Heart left ventricle (tissue), 16 donors: ENCODE measurements around the gene LILRA6. TPM values are rescaled to one million over a fixed set of nuclear protein-coding genes. Genes with fewer than 3 reads are reported as not detected.
"Not testable (repeated sequence)": the region's sequence is repeated elsewhere in the genome, so short reads cannot be mapped to it uniquely, and the experiment has no call there.

Experiments used
- ATAC-seq, 4 donors: fragments of 200-7000 bp; cut with Tn5 transposase; one replicate each; pipeline ENCODE4 v1.9.1; 2020 to 2022; ENCODE audit warnings: moderate library complexity in 4 of 4, mild to moderate bottlenecking in 3 of 4, moderate number of reproducible peaks in 1 of 4
- DNase-seq, 5 donors: peaks; one replicate each; pipeline ENCODE4 v3.0.0-alpha.2; 2020
- H3K27ac ChIP-seq, 12 donors: fragments of 200-600 bp; sonication (generic) in 4 of 12; one replicate each; pipeline versions ENCODE4 v1.5.0 to v1.8.0; 2016 to 2022; ENCODE audit warnings: mild to moderate bottlenecking in 2 of 12
- H3K27me3 ChIP-seq, 9 donors: fragments of 200-600 bp; sonication (generic) in 2 of 9; one replicate each; pipeline versions ENCODE4 v1.5.1 to v1.8.0; 2016 to 2022; ENCODE audit warnings: mild to moderate bottlenecking in 3 of 9
- H3K36me3 ChIP-seq, 9 donors: fragments of 200-600 bp; sonication (generic) in 2 of 9; one replicate each; pipeline versions ENCODE4 v1.5.0 to v1.8.0; 2018 to 2022; ENCODE audit warnings: mild to moderate bottlenecking in 2 of 9
- H3K4me1 ChIP-seq, 12 donors: fragments of 200-600 bp; sonication (generic) in 4 of 12; one replicate each; pipeline versions ENCODE4 v1.5.0 to v1.8.0; 2016 to 2022; ENCODE audit warnings: mild to moderate bottlenecking in 3 of 12
- H3K4me3 ChIP-seq, 12 donors: fragments of 200-600 bp; sonication (generic) in 4 of 12; one replicate each; pipeline versions ENCODE4 v1.5.0 to v1.8.0; 2017 to 2022; ENCODE audit warnings: mild to moderate bottlenecking in 9 of 12, moderate library complexity in 4 of 12
- H3K9me3 ChIP-seq, 12 donors: fragments of 200-600 bp; sonication (generic) in 4 of 12; one replicate each; pipeline versions ENCODE4 v1.5.0 to v1.8.0; 2016 to 2022; ENCODE audit warnings: mild to moderate bottlenecking in 1 of 12
- CTCF ChIP-seq, 12 donors: fragments of 200-600 bp; sonication (generic) in 4 of 12; IDR thresholded peaks; one replicate each; pipeline versions ENCODE4 v1.5.0 to v1.8.0; 2018 to 2022; ENCODE audit warnings: antibody characterized with exemption in 12 of 12, mild to moderate bottlenecking in 5 of 12
- POLR2A ChIP-seq, 2 donors: fragments of 450-650 bp; IDR thresholded peaks; one replicate each; pipeline ENCODE4 v1.6.1; 2017; ENCODE audit warnings: antibody characterized with exemption in 2 of 2, mild to moderate bottlenecking in 2 of 2, moderate library complexity in 2 of 2
- WGBS, 4 donors: extraction: QIAGEN DNeasy Blood & Tissue Kit in 2 of 4; methylation state at CpG; one replicate each; pipeline versions ENCODE4 v1.1.5 to v1.1.7; 2013 to 2018; 5-methylcytosine and 5-hydroxymethylcytosine counted together
- intact Hi-C, 10 donors: fragments of 100-400 bp; cut with DNase I; formaldehyde crosslinking; loops; one replicate each; pipeline versions ENCODE4 v1.11.1 to v1.14.2; 2022
- polyA plus RNA-seq, 2 donors: library from polyadenylated mRNA; stranded (reverse); fragments of 200-250 nt; gene quantifications; one replicate each; pipeline ENCODE4 v1.2.3, GENCODE V29; 2013
- total RNA-seq, 9 donors: library from RNA; depleted of rRNA in 2 of 9; stranded (reverse); fragments of >200 nt in 2 of 9; fragmentation: NEBNext Ultra II Directional in 3 of 9; extraction: Animal tissue kit (Norgen Biotek cat#: 25700) in 3 of 9; gene quantifications; one replicate each; pipeline versions ENCODE4 v1.1.0 to v1.2.4, GENCODE V29; 2016 to 2023
- donor health status: ischemic (EF 13 %, LVEDD 7.1; RV severe dilation, severe dysfunction).
- donor health status: healthy with polysubstance abuse.
- donor health status: DM: no; HTN: yes; CAD: no.
- donor health status: DM: no; HTN: no; CAD: no.
- donor health status: ischemic (EF 25% LVEDD 6.9; RV normal size, moderate dysfunction).
- donor health status: ischemic (EF 25% LVEDD 5.7; RV mildly dilated, moderate dysfunction).
- donor health status: healthy.
- donor health status: DM: yes; HTN: yes; CAD: no.
- donor health status: ischemic (EF 35%, LVEDD 5.7; RV mildly dilated, moderate dysfunction).
- donor health status: nonischemic (EF 11% LVEDD 7.7; RV severe dilation, severe dysfunction).
- donor health status: DM: yes; HTN: yes; CAD: no.
- donor health status: PGD.
- donor health status: ischemic (EF 29% LVEDD 5.4; RV normal size, mild dysfunction).
- donor health status: nonischemic (EF 23%, LVEDD 6.1; RV moderate dilation, normal function).

The LILRA6 gene
- total and polyA plus RNA-seq, 11 donors = 0.44 to 20.9 (median 1.3) TPM

- intact Hi-C loops = no loop called here
- Histone ChIP-seq H3K4me1 (peaks cover 0 to 13% (median 0%) of the 10 kb centered on the region in 12 donors), H3K27ac (peak overlapping the region in 1 of 12 donors; percentile 91), H3K27me3 (peaks cover 0 to 57% (median 3%) of the 10 kb centered on the region in 9 donors), H3K36me3 (no peaks in the 10 kb centered on the region), H3K9me3 (no peaks in the 10 kb centered on the region), H3K4me3 (peak overlapping the region in 4 of 12 donors; percentile 28 to 59 (median 34))
- no peak for DNase-seq
- 60 to 86% (median 80%) methylated on average over 4 to 18 of the region's 18 CpGs for WGBS, 4 donors
- no peak for ATAC-seq
- TF ChIP-seq CTCF (IDR thresholded peaks at IDR 0.05) = no peak
- no peak for TF ChIP-seq POLR2A (IDR thresholded peaks at IDR 0.05)
Observed at GRCh38 chr19:54279406-54279962, 36.9 kb upstream of the LILRA6 start.

- Histone ChIP-seq H3K4me1 (peaks cover 0 to 13% (median 0%) of the 10 kb centered on the region in 12 donors), H3K4me3 (peak overlapping the region in 1 of 12 donors; percentile 59), H3K27me3 (peaks cover 0 to 52% (median 3%) of the 10 kb centered on the region in 9 donors)
- H3K27ac ChIP-seq, DNase-seq, H3K36me3 ChIP-seq, H3K9me3 ChIP-seq, ATAC-seq, intact Hi-C loops: not testable (repeated sequence)
- WGBS, 4 donors = 68 to 90% (median 73%) methylated on average over 2 to 15 of the region's 15 CpGs
Observed at GRCh38 chr19:54278571-54279195, 36.1 kb upstream of the LILRA6 start.

GRCh38 chr19:54278056-54278455 lies 35.5 kb upstream of the LILRA6 start:
- DNase-seq, ATAC-seq, H3K9me3 ChIP-seq, intact Hi-C loops, H3K36me3 ChIP-seq: not testable (repeated sequence)
- Histone ChIP-seq H3K27me3 (peaks cover 0 to 46% (median 3%) of the 10 kb centered on the region in 9 donors), H3K27ac (peak overlapping the region in 1 of 12 donors; percentile 32), H3K4me3 (peak overlapping the region in 1 of 12 donors; percentile 33), H3K4me1 (peaks cover 0 to 13% (median 0%) of the 10 kb centered on the region in 12 donors)
- 59 to 85% (median 75%) methylated on average over 6 to 13 of the region's 13 CpGs for WGBS, 4 donors

- H3K27ac ChIP-seq, H3K4me1 ChIP-seq, ATAC-seq, H3K36me3 ChIP-seq, intact Hi-C loops, DNase-seq, H3K4me3 ChIP-seq, H3K9me3 ChIP-seq: not testable (repeated sequence)
- WGBS, 4 donors = 61 to 74% (median 68%) methylated on average over 7 to 15 of the region's 15 CpGs
- H3K27me3 ChIP-seq = peaks cover 0 to 37% (median 3%) of the 10 kb centered on the region in 9 donors
Observed at GRCh38 chr19:54277111-54277615, 34.6 kb upstream of the LILRA6 start.

GRCh38 chr19:54275951-54276350 lies 33.4 kb upstream of the LILRA6 start:
- H3K9me3 ChIP-seq = no peaks in the 10 kb centered on the region
- intact Hi-C loops = no loop called here
- H3K4me3 ChIP-seq = no peak overlapping the region
- no peak overlapping the region for H3K27ac ChIP-seq
- no peaks in the 10 kb centered on the region for H3K36me3 ChIP-seq
- H3K27me3 ChIP-seq = peaks cover 0 to 29% (median 0%) of the 10 kb centered on the region in 9 donors
- ATAC-seq (no peak), DNase-seq (no peak)
- TF ChIP-seq CTCF (IDR thresholded peaks at IDR 0.05) = no peak
- TF ChIP-seq POLR2A (IDR thresholded peaks at IDR 0.05) = no peak
- 24 to 57% (median 40%) methylated on average over 2 to 9 of the region's 9 CpGs for WGBS, 4 donors
- no peaks in the 10 kb centered on the region for H3K4me1 ChIP-seq

GRCh38 chr19:54274516-54274915 lies 31.9 kb upstream of the LILRA6 start:
- H3K9me3 ChIP-seq, ATAC-seq, DNase-seq, H3K36me3 ChIP-seq, H3K4me1 ChIP-seq, intact Hi-C loops, H3K4me3 ChIP-seq: not testable (repeated sequence)
- H3K27me3 ChIP-seq = peaks cover 0 to 20% (median 0%) of the 10 kb centered on the region in 9 donors
- WGBS, 4 donors = 40 to 63% (median 48%) methylated on average over 6 to 9 of the region's 9 CpGs
- H3K27ac ChIP-seq = peak overlapping the region in 1 of 12 donors; percentile 0
